ENCODE data around the gene CHST12. TPM values are rescaled to one million over a fixed set of nuclear protein-coding genes. Genes with fewer than 3 reads are reported as not detected.

CHST12 gene
- total RNA-seq, 1 donor from 2014 or later = 27.3 TPM

GRCh38 chr7:2355705-2356008 lies 47.8 kb upstream of the CHST12 start:
- H3K36me3 Mint-ChIP-seq (ENCODE audit: unreplicated experiment) = no peaks in the 10 kb centered on the region
- H3K9me3 Mint-ChIP-seq (ENCODE audit: unreplicated experiment) = peaks cover 11% of the 10 kb centered on the region
- peak overlapping the region; percentile 84 for H3K27ac Mint-ChIP-seq (ENCODE audit: unreplicated experiment)
- no peak for TF ChIP-seq CTCF (IDR thresholded peaks at IDR 0.05; ENCODE audit: partially characterized antibody, unreplicated experiment)
- peak overlapping the region; percentile 92 for H3K4me3 Mint-ChIP-seq (ENCODE audit: unreplicated experiment)
- peaks cover 13% of the 10 kb centered on the region for H3K4me1 Mint-ChIP-seq (ENCODE audit: low read depth, unreplicated experiment)
- no peak for DNase-seq
- peaks cover 5% of the 10 kb centered on the region for H3K27me3 Mint-ChIP-seq (ENCODE audit: unreplicated experiment)

GRCh38 chr7:2357165-2357564 lies 46.2 kb upstream of the CHST12 start:
- peaks cover 13% of the 10 kb centered on the region for H3K4me1 Mint-ChIP-seq (ENCODE audit: low read depth, unreplicated experiment)
- no peak overlapping the region for H3K4me3 Mint-ChIP-seq (ENCODE audit: unreplicated experiment)
- H3K9me3 Mint-ChIP-seq (ENCODE audit: unreplicated experiment) = peaks cover 11% of the 10 kb centered on the region
- H3K27me3 Mint-ChIP-seq (ENCODE audit: unreplicated experiment) = peaks cover 5% of the 10 kb centered on the region
- H3K27ac Mint-ChIP-seq (ENCODE audit: unreplicated experiment) = no peak overlapping the region
- no peaks in the 10 kb centered on the region for H3K36me3 Mint-ChIP-seq (ENCODE audit: unreplicated experiment)
- no peak for TF ChIP-seq CTCF (IDR thresholded peaks at IDR 0.05; ENCODE audit: partially characterized antibody, unreplicated experiment)
- no peak for DNase-seq

GRCh38 chr7:2357571-2357970 lies 45.8 kb upstream of the CHST12 start:
- Mint-ChIP-seq H3K4me3 (ENCODE audit: unreplicated experiment) (no peak overlapping the region), H3K27ac (ENCODE audit: unreplicated experiment) (no peak overlapping the region), H3K4me1 (ENCODE audit: low read depth, unreplicated experiment) (peaks cover 13% of the 10 kb centered on the region), H3K27me3 (ENCODE audit: unreplicated experiment) (peaks cover 5% of the 10 kb centered on the region), H3K9me3 (ENCODE audit: unreplicated experiment) (peaks cover 11% of the 10 kb centered on the region), H3K36me3 (ENCODE audit: unreplicated experiment) (no peaks in the 10 kb centered on the region)
- TF ChIP-seq CTCF (IDR thresholded peaks at IDR 0.05; ENCODE audit: partially characterized antibody, unreplicated experiment) = no peak
- no peak for DNase-seq

- Mint-ChIP-seq H3K36me3 (ENCODE audit: unreplicated experiment) (no peaks in the 10 kb centered on the region), H3K9me3 (ENCODE audit: unreplicated experiment) (peaks cover 8% of the 10 kb centered on the region), H3K4me3 (ENCODE audit: unreplicated experiment) (peak overlapping the region; percentile 28), H3K27ac (ENCODE audit: unreplicated experiment) (no peak overlapping the region), H3K4me1 (ENCODE audit: low read depth, unreplicated experiment) (peaks cover 13% of the 10 kb centered on the region), H3K27me3 (ENCODE audit: unreplicated experiment) (peaks cover 4% of the 10 kb centered on the region)
- no peak for TF ChIP-seq CTCF (IDR thresholded peaks at IDR 0.05; ENCODE audit: partially characterized antibody, unreplicated experiment)
- no peak for DNase-seq
These were observed 44.4 kb upstream of the CHST12 start for GRCh38 chr7:2358968-2359527.

GRCh38 chr7:2359610-2360009 lies 43.8 kb upstream of the CHST12 start:
- TF ChIP-seq CTCF (IDR thresholded peaks at IDR 0.05; ENCODE audit: partially characterized antibody, unreplicated experiment) = no peak
- peaks cover 13% of the 10 kb centered on the region for H3K4me1 Mint-ChIP-seq (ENCODE audit: low read depth, unreplicated experiment)
- peak overlapping the region; percentile 22 for H3K27ac Mint-ChIP-seq (ENCODE audit: unreplicated experiment)
- no peaks in the 10 kb centered on the region for H3K27me3 Mint-ChIP-seq (ENCODE audit: unreplicated experiment)
- no peaks in the 10 kb centered on the region for H3K36me3 Mint-ChIP-seq (ENCODE audit: unreplicated experiment)
- DNase-seq = no peak
- peaks cover 4% of the 10 kb centered on the region for H3K9me3 Mint-ChIP-seq (ENCODE audit: unreplicated experiment)
- H3K4me3 Mint-ChIP-seq (ENCODE audit: unreplicated experiment) = no peak overlapping the region

Measured in glutamatergic neuron (in vitro differentiated cells).